Measurements from ENCODE around the gene TAX1BP1.
"Not testable (repeated sequence)": the region's sequence is repeated elsewhere in the genome, so short reads cannot be mapped to it uniquely, and the experiment has no call there.

The TAX1BP1 gene

GRCh38 chr7:27739301-27739908 lies 557 bp upstream of the TAX1BP1 start:
- DNase-seq = no peak

- peak; percentile 70 for DNase-seq
Measured at GRCh38 chr7:27740449-27741086, 606 bp downstream of the TAX1BP1 start.

DNA sequence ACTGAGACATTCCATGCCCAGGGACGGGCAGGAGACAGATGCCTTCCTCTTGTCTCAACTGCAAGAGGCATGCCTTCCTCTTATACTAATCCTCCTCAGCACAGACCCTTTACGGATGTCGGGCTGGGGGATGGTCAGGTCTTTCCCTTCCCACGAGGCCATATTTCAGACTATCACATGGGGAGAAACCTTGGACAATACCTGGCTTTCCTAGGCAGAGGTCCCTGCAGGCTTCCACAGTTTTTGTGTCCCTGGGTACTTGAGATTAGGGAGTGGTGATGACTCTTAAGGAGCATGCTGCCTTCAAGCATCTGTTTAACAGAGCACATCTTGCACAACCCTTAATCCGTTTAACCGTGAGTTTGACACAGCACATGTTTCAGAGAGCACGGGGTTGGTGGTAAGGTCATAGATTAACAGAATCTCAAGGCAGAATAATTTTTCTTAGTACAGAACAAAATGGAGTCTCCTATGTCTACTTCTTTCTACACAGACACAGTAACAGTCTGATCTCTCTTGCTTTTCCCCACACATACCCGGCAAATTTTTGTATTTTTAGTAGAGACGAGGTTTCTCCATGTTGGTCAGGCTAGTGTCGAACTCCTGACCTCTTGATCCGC lies 2.2 kb downstream of the TAX1BP1 start:
- not testable (repeated sequence) for DNase-seq

DNA sequence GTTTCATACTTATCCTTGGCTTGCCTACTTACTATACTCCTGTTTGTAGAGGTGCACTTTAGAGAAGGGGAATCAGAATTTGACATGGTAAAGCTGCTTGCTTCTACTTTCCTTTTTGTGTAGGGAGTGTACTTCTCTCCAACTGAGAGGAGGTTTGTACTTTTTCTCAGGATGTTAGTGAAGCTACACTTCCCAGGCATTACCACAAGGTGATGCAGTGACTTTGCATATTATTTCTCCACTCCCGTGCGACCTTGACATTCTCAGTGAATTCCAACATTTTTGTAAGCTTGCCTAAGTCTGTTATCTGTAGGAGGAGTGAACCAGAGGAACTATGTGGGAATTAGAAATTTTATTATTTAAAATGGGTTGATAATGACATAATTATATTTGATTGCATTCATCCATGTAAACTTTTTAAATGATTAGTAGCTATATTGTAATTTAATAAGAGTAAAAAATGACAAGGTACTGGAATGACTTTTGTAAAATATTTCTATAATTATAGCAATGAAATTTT lies 5.2 kb downstream of the TAX1BP1 start:
- DNase-seq = no peak

DNA sequence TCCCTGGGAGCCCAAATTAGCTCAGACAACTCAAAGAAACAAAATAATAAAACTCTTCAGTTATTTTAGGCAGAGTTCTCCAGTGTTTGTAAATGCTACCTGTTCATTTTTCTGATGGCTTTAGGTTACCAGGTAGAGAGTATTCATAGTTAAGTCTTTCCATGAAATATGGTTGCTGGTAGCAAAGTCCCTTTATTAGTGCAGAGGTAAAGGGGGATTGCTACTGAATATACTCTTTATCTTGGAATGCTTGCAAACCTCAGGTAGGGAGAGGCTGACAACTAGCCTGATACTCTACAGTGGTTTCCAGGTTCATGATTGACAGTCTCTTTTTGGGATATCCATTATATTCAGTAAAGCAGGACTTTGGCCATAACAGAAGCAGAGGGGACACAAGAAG lies 6.5 kb downstream of the TAX1BP1 start:
- DNase-seq = no peak

DNA sequence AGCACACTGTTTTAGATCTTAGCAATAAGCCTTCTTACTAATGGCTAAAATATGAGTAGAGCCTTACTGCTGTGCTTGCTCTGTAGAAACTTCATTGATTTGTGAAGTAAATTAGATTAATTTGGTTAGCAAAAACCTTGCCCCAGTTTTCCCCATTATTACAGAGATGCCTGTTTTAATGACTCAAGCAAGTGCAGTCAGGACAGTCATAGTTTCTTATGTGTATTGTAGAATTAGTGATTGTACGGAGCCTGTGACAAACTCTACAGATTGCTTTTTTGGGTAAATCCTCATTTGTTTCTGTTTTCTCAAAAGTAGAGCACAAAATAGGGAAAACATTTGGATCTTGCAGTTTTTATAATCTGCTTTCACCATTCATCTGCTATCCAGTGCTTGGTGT lies 7.0 kb downstream of the TAX1BP1 start:
- DNase-seq = no peak

DNA sequence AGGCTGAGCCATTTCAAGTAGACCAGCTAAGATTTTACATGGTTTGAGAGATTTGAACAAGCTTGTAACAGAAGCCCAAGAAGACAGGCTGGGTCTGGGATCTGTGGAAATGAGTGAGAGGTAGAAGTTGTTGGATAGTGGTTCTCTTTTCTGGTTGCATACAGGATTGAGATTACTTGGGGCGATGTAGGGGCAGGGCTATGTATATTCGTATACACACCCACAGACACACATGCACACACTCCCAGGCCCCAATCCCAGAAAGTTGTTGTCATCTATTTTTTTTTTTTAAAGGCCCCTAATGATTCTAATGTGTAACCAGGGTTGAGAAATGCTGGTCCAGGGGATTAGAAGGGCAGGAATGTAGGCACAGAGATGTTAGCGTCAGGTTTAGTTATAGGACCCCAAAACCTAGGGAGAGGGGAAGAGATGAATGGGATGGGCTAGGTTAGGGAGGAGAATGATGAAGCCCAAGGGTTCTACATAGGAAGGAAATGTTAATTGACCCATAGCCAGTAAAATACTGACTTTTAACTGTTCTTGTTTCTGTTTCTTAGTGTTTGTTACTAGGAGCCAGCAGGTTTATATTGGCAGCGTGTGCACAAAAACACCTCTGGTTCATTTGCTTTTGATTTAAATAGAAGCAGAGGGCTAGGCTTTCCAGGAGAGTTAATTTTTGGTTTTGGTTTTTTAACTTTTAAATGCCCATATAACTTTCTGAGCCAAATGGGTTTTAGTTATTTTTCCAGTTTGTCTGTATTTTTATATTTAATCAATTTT lies 7.8 kb downstream of the TAX1BP1 start:
- no peak for DNase-seq

- DNase-seq = no peak
Measured at GRCh38 chr7:27750316-27750715, 10.4 kb downstream of the TAX1BP1 start.

DNA sequence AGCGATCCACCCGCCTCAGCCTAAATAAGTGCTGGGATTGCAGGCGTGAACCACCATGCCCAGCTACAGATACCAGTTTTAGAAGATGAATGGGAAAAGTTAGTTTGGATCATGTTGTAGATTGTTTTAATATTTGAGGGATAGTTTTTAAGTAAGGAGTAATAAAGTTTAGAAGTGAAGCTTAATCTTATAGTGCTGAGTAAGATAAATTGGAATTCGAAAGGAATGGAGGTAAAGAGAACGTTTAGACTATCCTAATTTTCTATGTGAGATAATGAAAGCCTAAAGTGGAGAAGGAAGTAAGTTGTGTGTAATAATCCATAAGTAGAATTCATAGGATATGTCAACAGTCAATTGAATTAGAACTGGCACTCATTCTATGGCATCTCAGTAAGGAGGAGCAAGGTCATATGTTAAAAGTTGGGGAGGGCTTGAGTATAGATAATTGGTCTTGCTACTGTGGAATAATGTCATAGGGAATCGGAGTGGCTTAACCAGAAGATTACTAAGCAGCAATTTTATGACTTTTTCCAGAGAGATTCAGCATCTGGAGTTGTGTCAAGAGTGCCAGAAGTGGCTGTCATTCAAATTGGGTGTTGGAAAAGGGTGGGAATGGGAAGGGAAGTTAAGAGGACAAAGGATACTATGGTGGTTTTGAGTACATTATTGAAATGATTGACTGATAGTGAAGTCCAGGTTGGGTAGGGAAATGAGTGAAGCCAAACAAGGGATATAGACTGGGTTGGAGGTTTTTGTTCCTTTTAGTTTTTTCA lies 12.1 kb downstream of the TAX1BP1 start:
- no peak for DNase-seq

DNA sequence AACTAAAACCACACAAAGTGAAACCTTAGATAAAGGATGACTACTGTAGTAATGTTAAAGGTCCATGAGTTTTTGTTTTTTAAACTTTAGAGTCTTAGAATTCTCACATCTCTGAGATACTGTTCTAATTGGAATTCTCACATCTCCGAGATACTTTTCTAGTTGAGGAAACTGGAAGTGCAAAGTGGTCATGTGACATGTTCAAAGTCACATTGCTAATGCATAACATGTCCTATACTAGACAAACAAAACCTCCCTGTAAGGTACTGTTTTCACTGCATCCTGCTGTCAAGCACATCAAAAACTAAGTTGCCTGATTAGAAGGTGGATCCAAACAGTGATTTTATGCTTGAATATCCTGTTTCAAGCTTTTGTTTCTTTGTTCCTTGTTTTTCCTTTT lies 13.9 kb downstream of the TAX1BP1 start:
- DNase-seq = no peak

DNA sequence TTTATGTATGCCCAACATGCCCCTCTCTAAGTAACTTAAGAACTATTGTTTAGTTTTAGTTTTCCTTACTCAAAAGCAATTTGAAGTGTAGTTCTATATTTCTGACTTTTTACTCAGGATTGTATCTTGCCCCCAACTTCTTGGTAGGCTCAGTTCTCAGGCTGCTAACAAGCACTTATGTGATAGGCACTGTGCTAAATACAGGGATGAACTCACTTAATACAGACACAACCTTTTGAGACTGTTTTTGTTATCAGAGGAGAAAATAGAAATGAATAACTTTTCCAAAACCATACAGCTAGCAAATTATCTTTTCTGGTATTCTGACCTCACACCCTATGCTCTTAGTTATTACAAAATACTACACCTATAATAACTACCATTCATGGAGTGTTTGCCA lies 16.3 kb downstream of the TAX1BP1 start:
- DNase-seq = no peak

GRCh38 chr7:27759491-27759890 lies 19.5 kb downstream of the TAX1BP1 start:
- DNase-seq = no peak

- no peak for DNase-seq
Measured at GRCh38 chr7:27762062-27762461, 22.1 kb downstream of the TAX1BP1 start.

DNA sequence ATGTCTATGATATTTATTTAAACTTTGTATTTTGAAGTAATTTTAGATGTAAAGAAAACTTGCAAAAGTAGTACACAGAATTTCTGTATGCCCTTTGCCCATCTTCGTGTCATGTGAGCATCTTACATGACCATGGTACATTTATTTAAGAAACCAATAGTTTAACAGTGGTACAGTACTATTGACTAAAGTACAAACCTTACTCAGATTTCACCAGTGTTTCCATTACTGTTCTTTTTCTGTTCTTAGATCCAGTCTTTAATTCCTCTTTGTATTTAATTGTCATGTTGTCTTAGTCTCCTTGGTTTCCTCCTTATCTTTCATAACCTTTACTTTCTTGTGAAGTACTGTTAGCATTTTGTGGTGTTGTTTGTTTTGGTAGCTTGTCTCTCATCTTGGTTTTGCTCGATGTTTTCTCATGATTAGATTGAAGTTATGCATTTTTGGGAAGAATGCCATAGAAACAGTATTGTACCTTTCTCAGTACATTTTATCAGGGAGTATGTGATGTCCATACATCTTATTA lies 24.1 kb downstream of the TAX1BP1 start:
- no peak for DNase-seq

DNA sequence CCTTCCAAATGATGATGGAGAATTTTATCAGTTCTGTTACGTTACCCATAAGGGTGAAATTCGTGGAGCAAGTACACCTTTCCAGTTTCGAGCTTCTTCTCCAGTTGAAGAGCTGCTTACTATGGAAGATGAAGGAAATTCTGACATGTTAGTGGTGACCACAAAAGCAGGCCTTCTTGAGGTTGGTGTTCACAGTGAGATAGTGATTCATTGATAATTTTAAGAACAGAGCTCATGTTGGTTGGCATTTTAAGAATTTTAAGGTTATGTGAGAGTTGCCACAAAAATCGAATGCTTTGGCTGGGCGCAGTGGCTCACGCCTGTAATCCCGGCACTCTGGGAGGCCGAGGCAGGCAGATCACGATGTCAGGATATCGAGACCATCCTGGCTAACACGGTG lies 25.9 kb downstream of the TAX1BP1 start:
- DNase-seq = no peak

GRCh38 chr7:27767374-27767773 lies 27.4 kb downstream of the TAX1BP1 start:
- no peak for DNase-seq

GRCh38 chr7:27771111-27771510 lies 31.1 kb downstream of the TAX1BP1 start:
- DNase-seq = no peak

- no peak for DNase-seq
Measured at GRCh38 chr7:27774717-27775328, 34.9 kb downstream of the TAX1BP1 start.

DNA sequence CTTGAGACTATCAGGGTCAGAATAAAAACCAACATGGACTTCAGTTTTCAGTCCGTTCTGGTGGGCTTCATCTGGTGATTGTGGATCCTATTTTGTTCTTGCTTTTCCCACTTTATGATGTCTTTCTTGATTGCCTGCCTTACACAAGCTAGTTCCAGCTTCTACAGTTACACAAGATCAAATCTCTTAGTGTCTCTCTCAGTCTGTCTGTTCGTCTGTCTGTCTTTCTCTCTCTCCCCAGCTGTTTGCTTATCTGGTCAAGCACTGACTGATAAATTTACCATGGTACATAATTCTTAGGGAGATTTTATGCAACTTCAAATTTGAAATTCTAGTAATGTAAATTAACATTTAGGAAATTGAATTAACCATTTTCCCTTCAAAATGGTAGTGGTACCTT lies 35.8 kb downstream of the TAX1BP1 start:
- DNase-seq = no peak

GRCh38 chr7:27777662-27778061 lies 37.7 kb downstream of the TAX1BP1 start:
- DNase-seq = no peak

DNA sequence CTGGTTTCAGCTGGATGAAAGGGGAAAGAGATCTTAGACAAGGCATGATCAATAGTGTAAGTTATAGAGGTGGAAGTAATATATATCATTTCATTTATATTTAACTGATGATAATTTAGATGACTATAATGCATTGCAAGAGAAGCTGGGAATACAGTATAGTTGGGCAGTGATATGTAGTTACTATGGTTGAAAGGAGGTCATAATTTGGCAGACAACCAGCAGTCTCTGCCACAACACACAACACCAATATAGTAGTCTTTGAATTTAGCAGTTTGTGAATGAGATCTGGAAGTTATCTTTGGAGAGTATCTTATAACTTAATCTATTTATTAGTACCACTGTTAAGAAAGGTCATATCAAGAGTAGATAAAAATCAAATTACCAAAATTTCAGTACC lies 39.9 kb downstream of the TAX1BP1 start:
- DNase-seq = no peak

DNA sequence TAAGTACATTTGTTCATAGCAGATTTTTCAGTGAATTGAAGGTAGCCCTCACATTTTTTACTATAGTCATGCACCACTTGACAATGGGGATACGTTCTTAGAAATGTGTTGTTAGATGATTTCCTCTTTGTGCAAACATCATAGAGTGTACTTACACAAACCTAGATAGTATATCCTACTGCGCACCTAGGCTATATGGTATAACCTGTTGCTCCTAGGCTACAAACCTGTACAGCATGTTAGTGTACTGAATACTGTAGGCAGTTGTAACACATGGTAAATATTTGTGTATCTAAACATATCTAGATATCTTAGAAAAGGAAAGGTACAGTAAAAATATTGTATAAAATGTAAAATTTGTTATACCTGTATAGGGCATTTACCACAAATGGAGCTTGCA lies 41.2 kb downstream of the TAX1BP1 start:
- no peak for DNase-seq

All from NCI-H187 treated with DMSO at 0.1 percent for 48 hours (cell line).